GM19452 (cell line): ENCODE data around the gene TMCC1.
"Not testable (repeated sequence)": the region's sequence is repeated elsewhere in the genome, so short reads cannot be mapped to it uniquely, and the experiment has no call there.

ENCODE experiments used
- ATAC-seq: cut with Tn5 transposase; IDR thresholded peaks from one replicate; pipeline ENCODE4 v1.9.1; 2021; ENCODE audit not compliant: unreplicated experiment

Gene TMCC1

GRCh38 chr3:129777806-129778205 is 115.7 kb downstream of the TMCC1 start:
- no peak for ATAC-seq

- no peak for ATAC-seq
Observed at GRCh38 chr3:129775870-129776269, 117.6 kb downstream of the TMCC1 start.

GRCh38 chr3:129773691-129774663 is 119.5 kb downstream of the TMCC1 start:
- ATAC-seq = no peak

DNA sequence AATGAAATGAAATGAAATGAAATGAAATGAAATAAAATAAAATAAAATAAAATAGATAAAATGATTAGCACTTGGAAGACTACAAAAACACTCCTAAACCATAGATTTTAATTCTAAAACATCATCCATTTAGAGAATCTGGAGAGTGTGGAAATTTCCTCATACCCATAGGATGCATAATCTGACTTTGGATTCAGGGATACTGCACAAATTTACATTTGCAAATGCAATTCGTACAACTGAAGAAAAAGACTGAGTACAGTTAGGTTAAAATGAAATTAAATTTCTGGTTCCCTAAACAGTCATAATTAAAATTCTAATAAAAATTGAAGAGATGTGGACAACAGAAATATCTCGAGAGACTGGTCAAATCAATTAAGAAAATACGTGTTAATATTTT is 122.9 kb downstream of the TMCC1 start:
- ATAC-seq = no peak

DNA sequence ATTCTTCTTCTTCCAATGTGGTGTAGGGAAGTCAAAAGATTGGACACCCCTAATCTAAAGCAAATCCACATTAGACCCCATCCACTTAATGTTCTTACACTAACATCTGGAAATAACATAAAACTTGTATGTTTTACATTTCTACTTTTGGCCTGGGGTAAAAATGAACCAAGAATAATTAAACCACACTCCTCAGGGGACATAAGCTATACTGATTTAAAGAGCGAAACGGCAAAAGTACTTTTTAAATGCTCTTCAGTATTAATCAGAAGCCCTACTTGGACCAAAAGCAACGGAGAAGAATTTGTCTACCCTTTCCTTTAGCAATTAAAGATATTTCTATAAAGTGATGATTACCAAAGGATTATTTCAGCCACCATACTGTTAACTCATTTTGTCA is 123.9 kb downstream of the TMCC1 start:
- ATAC-seq = no peak

DNA sequence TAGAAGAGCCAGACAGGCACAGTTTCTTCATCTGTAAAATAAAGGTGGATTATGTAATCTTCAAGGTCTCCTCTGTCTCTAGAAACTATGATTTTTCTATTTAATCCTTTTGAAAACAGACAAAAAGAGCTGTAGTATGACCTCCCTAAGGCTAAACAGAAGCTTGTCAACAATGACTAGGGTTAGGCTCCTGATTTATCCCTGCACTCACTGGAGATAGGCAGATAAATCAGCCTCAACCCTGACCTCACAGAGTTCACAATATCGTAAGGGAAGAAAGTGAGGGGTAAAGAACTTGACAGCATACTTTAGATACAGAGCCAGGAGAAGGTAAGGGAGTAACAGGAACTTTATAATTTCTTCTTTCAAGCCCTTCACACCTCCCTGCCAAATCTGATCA is 124.8 kb downstream of the TMCC1 start:
- no peak for ATAC-seq

GRCh38 chr3:129766135-129766534 is 127.4 kb downstream of the TMCC1 start:
- ATAC-seq = no peak

DNA sequence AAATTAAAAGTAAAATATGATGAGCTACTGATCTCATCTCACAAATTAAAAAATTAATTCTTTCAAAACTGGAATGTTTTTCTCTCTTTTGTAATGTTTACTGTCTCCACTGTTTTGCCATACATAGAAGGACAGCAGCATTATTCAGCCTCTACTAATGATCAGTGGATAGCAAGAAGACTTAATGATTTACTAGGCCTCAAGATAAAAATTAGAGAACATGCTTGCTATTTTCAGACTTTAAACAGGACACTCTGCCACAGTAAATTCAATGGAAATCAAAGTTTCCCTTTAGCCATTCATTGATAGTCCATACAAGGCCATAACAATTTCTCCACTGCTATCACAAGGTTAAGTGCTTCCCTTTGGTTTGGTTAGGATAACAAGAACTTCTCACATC is 129.4 kb downstream of the TMCC1 start:
- no peak for ATAC-seq

DNA sequence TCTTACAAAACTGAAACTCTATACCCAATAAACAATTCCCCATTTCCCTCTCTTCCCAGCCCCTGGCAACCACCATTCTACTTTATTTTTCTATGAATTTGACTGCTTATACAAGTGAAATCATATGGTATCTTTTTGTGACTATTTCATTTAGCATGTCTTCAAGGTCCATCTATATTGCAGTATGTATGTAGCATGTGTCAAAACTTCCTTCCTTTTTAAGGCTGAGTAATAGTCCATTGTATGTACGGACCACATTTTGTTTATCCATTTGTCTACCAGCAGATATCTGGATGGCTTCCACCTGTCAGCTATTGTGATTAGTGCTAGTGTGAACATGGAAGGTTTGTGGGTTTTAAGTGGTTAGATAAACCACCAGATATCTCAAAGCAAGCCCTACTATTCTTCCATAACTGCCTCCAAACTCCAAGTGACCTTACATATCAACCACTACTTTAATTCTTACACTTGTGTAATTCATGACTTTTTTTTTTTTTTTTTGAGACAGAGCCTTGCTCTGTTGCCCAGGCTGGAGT is 134.7 kb downstream of the TMCC1 start:
- no peak for ATAC-seq

GRCh38 chr3:129758306-129758705 is 135.2 kb downstream of the TMCC1 start:
- no peak for ATAC-seq

GRCh38 chr3:129756871-129757270 is 136.6 kb downstream of the TMCC1 start:
- no peak for ATAC-seq

DNA sequence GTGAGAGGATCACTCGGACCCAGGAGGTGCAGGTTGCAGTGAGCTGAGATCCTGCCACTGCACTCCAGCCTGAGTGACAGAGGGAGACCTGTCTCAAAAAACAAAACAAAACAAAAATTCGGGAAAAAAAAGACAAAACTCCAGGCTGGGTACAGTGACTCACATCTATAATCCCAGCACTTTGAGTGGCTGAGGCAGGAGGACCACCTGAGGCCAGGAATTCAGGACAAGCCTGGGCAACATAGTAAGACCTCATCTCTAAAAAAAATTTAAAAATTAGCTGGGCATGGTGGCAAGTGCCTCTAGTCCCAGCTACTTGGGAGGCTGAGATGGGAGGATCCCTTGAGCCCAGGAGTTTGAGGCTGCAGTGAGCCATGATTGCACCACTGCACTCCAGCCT is 142.4 kb downstream of the TMCC1 start:
- not testable (repeated sequence) for ATAC-seq

- ATAC-seq = no peak
Observed at GRCh38 chr3:129749692-129750091, 143.8 kb downstream of the TMCC1 start.

DNA sequence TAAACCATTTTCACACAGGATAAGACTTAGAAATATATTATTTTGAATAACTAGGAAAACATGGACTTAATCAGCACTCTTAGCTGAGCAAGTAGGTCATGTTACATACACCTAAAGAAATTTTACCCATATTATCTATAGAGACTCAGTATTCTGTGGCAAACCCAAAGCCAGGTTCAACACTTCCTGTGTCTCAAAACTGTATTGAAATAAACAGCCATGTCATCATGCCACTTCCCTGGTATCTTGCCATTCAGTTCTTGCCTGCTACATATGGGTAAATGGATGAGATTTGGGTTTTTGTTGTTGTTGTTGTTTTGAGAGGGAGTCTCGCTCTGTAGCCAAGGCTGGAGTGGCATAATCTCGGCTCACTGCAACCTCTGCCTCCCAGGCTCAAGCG is 145.5 kb downstream of the TMCC1 start:
- no peak for ATAC-seq

DNA sequence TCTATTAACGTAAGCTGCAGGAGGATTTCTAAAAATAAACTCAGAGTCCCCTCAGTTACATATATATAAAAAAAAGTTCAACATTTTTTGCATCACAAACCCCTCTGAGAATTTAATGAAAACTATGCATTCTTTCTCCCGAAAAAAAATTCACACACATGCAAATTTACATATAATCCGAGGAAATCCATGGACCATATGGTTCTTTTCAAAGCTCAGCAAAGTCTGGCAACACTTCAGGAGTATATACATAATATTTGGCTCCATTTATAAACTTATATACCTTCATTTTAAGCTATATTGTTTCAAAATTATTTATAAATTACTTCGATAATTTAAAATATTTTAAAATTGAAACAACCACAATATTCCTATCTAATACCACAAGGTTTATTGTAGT is 146.4 kb downstream of the TMCC1 start:
- ATAC-seq = no peak

DNA sequence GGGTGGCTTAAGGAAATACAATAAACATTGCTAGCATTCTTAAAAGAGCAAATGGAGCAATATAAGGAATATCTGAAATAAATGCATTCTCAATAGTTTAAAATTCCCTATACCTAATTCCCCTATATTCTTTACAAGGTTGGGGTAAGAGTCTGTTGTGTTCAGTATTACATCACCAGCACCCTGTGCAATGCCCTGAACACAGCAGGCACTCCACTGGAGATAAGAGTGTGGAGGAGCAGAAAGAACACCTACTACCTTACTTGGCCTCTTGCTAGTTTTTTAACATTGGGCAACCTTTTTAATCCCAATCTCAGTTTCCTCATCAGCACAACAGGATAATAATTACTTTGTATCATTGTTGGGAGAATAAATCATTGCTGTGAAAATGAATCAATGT is 146.9 kb downstream of the TMCC1 start:
- ATAC-seq = no peak

DNA sequence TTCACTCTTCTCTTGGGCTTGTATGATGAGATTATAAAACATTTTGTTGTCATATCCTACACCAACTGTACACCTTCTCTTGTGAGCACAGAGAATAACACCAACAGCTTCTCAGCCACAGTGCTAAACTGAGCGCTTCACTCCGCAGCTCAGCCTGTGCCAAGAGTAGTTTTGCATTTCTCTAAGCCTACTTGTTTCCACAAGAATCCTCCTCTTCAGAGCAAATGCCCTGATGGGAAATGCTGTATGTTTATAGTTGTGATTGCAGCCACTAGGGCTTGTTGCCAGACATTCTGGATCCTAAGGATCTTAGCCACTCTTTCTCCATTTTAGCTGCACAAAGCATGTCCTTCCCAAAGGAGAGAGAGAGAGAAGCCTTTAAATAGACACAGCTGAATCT is 148.3 kb downstream of the TMCC1 start:
- no peak for ATAC-seq

GRCh38 chr3:129741794-129742193 is 151.7 kb downstream of the TMCC1 start:
- ATAC-seq = no peak

GRCh38 chr3:129740090-129740489 is 153.4 kb downstream of the TMCC1 start:
- no peak for ATAC-seq

- no peak for ATAC-seq
Observed at GRCh38 chr3:129739634-129740033, 153.9 kb downstream of the TMCC1 start.

DNA sequence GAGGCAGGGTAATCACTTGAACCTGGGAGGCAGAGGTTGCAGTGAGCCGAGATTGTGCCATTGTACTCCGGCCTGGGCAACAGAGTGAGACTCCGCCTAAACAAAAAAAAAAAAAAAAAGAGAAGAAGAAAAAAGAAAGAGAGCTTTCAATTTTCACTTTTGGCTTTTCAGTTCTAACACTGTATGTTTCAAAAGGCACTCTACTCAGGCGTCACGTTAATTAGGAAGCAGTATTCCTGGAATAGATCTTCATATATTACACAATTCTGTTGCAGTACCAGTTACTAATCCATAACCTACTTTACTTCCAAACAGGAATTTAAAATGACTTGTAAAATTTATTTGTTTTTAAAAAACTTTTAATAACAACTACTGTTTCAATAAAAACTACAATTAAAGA is 155.3 kb downstream of the TMCC1 start:
- ATAC-seq = no peak

DNA sequence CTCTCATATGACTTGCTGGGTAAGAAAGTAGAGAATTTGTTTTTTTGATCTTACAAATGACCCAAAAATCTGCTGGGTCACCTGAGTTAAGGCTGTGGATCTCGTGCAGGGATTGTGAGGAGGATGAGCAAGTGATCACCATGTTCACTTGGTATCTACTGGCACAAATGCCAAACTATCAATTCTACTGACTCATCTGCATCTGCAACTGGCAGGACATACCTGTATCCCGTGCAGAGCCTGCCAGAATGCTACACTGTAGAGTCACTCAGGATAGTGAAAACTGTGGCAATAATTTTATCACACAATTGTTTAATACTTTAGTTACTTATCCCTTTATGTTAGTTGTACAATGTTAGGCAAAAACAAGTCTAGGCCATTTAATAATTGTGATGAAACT is 157.4 kb downstream of the TMCC1 start:
- no peak for ATAC-seq

GRCh38 chr3:129735638-129736037 is 157.9 kb downstream of the TMCC1 start:
- no peak for ATAC-seq
